HuH-7 (cell line): ENCODE results near the gene RAPH1.
"Not testable (repeated sequence)": the region's sequence is repeated elsewhere in the genome, so short reads cannot be mapped to it uniquely, and the experiment has no call there.

Experiments used
- DNase-seq: peaks from one replicate; pipeline ENCODE4 v3.0.0; 2011; ENCODE audit warnings: low spot score

Gene RAPH1

GRCh38 chr2:203548887-203549286, 13.8 kb upstream of the RAPH1 start:
- DNase-seq = no peak

GRCh38 chr2:203547356-203547755, 12.3 kb upstream of the RAPH1 start:
- no peak for DNase-seq

- DNase-seq = no peak
Measured at GRCh38 chr2:203544402-203544801, 9.3 kb upstream of the RAPH1 start.

DNA sequence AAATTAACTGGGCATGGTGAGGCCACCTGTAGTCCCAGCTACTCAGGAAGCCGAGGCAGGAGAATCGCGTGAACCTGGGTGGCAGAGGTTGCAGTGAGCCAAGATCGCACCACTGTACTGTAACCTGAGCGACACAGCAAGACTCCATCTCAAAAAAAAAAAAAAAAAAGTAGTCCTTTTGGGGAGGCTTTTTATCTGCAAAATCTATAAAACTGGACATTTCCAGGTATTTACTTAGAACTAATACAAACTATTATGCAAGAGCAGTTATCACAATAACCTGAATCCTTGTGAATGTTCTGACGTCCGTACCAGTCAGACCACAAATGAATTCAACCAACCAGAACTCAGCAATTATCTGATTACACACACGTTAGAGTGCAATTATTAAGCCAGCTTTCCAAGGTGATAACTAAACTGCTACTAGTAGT, 8.8 kb upstream of the RAPH1 start:
- DNase-seq = no peak

- DNase-seq = not testable (repeated sequence)
Measured at GRCh38 chr2:203540598-203540997, 5.5 kb upstream of the RAPH1 start.

DNA sequence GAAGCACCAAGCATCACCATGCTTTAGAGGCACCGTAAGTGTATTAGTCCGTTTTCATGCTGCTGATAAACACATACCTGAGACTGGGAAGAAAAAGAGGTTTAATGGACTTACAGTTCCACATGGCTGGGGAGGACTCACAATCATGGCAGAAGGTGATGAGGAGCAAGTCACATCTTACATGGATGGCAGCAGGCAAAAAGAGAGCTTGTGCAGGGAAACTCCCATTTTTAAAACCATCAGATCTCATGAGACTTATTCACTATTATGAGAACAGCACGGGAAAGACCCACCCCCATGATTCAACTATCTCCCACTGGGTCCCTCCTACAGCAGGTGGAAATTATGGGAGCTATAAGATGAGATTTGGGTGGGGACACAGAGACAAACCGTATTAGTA, 3.1 kb upstream of the RAPH1 start:
- not testable (repeated sequence) for DNase-seq

DNA sequence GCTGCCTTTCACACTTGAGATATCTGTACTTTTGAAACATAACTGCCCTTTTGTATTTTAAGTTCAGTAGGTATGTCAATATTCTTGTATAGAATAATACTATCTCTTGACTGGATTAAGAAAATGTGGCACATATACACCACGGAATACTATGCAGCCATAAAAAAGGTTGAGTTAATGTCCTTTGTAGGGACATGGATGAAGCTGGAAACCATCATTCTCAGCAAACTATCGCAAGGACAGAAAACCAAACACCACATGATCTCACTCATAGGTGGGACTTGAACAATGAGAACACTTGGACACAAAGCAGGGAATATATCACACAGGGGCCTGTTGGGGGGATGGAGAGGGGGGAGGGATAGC, 1.5 kb upstream of the RAPH1 start:
- not testable (repeated sequence) for DNase-seq

DNA sequence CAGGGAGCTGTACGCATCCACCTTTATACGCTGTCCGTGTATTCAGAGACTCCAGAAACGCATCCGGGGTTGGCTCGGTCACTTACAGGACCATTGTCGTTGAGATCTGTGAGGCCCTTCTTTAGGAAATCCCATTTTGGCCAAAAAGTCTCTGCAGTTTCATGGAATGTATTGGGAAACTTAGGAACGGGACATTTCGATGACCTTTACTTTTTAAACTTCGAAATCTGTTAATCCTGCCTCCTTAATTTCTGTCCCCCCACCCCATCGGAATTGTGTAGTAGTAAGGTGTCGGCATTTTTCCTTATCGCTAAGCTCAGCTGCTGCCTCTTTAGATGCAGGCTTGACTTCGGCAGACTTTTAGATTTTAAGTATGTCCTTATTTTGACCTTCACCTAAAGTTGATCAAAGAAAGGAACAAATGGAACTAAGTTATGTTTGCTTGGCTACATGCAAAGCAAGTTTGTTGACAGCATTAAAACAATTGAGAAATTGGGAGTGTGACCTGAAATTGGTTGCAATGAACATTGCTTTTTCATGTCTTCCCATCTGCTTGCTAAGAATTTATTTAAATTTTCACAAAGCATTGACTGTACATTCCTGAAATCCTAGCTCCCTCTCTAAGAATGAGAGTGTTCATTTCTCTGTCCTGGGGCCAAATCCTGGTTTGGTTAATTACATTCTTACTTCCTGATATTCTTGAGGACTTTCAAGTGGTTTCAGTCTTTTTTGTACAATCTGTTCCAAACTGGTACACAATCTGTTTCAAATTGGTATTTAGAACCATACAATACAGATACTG, 884 bp upstream of the RAPH1 start:
- no peak for DNase-seq

DNA sequence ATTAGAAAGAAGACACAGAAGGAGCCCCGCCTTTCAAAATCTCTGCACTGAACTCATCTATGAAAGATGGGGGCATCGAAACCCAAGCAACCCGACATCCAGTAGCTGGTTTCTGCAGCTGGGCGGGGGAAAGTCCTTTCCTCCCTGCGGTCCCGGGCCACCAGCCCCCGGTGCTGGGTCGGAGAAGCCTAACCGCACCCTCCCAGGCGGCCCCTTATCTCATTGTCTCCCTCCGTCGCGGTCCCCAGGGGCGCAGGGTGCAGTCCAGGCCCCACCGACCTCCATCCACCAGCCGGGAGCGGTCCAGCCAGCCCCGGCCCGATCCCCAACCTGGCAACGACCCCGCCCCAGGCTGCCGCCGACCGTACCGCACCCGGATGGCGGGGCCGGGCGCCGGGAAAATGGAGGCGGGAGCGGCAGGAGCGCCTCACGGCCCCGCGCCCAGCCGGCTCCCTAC, 452 bp downstream of the RAPH1 start:
- peak; percentile 40 for DNase-seq

- peak; percentile 32 for DNase-seq
Measured at GRCh38 chr2:203533676-203534591, 1.2 kb downstream of the RAPH1 start.

- peak; percentile 48 for DNase-seq
Measured at GRCh38 chr2:203532957-203533658, 2.0 kb downstream of the RAPH1 start.

GRCh38 chr2:203527719-203528118, 7.4 kb downstream of the RAPH1 start:
- DNase-seq = no peak

DNA sequence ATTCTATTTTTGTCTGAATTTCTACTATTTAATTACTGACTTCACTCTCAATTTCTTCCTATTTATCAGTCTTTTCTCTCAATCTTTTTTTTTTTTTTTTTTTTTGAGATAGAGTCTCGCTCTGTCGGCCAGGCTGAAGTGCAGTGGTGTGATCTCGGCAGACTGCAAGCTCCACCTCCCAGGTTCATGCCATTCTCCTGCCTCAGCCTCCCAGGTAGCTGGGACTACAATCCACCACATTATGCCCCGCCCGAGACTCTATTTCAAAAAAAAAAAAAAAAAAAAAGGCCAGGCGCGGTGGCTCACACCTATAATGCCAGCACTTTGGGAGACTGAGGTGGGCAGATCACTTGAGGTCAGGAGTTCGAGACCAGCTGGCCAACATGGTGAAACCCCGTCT, 21.8 kb downstream of the RAPH1 start:
- not testable (repeated sequence) for DNase-seq

GRCh38 chr2:203510941-203511305, 24.2 kb downstream of the RAPH1 start:
- peak; percentile 23 for DNase-seq

GRCh38 chr2:203510256-203510940, 24.7 kb downstream of the RAPH1 start:
- peak; percentile 22 for DNase-seq

DNA sequence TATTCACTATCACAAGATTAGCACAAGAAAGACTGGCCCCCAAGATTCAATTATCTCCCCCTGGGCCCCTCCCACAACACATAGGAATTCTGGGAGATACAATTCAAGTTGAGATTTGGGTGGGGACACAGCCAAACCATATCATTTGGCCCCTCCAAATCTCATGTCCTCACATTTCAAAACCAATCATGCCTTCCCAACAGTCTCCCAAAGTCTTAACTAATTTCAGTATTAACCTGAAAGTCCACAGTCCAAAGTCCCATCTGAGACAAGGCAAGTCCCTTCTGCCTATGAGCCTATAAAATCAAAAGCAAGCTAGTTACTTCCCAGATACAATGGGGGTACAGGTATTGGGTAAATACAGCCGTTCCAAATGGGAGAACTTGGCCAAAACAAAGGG, 31.6 kb downstream of the RAPH1 start:
- not testable (repeated sequence) for DNase-seq

DNA sequence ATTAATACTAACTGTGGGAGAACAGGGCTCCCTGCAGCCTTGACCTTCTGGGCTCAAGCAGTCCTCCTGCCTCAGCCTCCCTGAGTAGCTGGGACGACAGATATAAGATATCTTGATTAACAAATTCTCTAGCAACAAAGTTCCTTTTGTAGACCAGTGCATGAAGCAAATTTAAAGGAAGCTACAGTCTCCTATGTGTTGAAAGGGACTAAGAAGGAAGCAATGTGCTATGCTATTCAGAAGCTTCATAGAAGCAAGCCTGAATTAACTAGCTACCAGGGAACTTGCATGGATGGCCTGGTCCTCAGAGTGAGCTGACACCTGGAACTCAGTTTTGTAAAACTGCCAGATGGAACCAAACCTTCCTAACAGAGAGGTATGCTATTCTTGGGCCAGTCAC, 33.2 kb downstream of the RAPH1 start:
- no peak for DNase-seq

DNA sequence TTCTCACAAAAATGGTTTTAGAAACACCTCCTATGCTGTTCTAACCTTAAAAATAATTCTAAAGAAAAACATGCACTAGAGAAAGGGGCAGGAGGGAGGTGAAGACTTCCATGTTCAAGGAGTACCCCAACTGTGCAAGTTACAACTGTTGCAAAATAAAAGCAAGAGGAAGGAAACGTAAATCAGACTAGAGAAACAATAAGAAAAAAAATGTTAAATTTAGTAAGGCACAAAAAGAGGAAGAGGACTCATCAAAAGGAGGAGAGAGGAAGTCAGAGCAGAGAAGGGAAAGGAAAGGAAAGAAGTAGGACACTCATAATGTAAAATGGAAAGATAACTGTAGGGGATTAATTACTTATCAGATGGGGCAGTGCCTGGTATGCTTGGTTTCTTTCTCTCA, 34.1 kb downstream of the RAPH1 start:
- no peak for DNase-seq

- no peak for DNase-seq
Measured at GRCh38 chr2:203500297-203500696, 34.8 kb downstream of the RAPH1 start.

GRCh38 chr2:203498161-203498560, 36.9 kb downstream of the RAPH1 start:
- no peak for DNase-seq

DNA sequence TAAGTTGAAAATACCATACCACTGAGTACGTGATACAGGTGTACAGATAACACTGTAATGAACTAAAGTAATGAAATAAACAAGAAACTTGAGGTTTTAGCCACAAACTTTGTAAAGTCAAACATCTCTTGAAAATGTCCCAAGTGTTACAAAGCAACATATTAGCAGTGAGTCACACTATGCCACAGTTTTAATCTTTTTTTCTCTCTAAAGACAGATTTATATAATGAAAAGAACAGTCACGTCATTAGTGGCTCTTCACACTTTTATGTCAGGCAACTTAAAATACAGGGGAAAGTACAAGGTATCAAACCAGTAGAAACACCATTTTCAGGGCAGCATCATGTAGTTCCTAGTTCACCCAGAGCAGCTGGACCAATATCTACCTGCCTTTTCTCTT, 42.1 kb downstream of the RAPH1 start:
- no peak for DNase-seq

DNA sequence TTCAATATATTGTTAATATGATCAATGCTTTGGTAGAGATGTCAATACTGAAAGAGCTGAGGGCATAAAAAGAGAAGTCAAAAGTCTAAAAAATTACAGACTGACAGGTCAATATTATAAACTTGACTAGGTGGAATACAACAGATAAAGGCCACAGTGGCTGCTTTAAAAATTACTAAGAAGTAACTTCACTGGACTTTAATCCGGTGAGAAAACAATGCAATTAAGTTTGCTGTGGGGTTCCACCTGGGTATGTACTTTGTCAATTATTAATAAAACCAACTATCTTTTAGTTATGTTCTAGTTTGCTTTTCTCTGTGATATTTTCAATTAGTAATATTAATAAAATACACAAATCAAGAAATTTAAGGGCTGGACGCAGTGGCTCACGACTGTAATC, 44.7 kb downstream of the RAPH1 start:
- no peak for DNase-seq
